GM12878 (cell line): ENCODE measurements around the gene COG4. TPM values are rescaled to one million over a fixed set of nuclear protein-coding genes. Genes with fewer than 3 reads are reported as not detected.
A peak's percentile ranks its signal among the peaks of the same experiment; 100 is the strongest.

Experiments
- ATAC-seq: fragments of 200-7000 bp; cut with Tn5 transposase; 3 replicates; pipeline ENCODE4 v1.9.1; 2020; ENCODE audit warnings: mild to moderate bottlenecking, moderate library complexity
- BruUV-seq: library from RNA; stranded (reverse); fragments of 400-500 nt; replicated peaks from 2 replicates; lab custom pipeline; 2021; lab: Mats Ljungman, UMichigan
- CTCF ChIA-PET: fragments of 300-600 bp; sonication (Branson Sonifier 250); formaldehyde crosslinking; extraction: SDS; loops from one replicate; lab custom pipeline; 2021; ENCODE audit warnings: inconsistent platforms; lab: Yijun Ruan, JAX
- POLR2A ChIA-PET: fragments of 350-600 bp; formaldehyde crosslinking; extraction: SDS; loops from one replicate; lab custom pipeline; 2021; ENCODE audit warnings: inconsistent platforms; lab: Charles Lee
- RAD21 ChIA-PET: fragments of 300-600 bp; sonication (Branson Sonifier 250); formaldehyde crosslinking; loops from one replicate; lab custom pipeline; 2023; ENCODE audit warnings: antibody characterized with exemption; ENCODE audit not compliant: unreplicated experiment; lab: Charles Lee
- SMC1A ChIA-PET: fragments of 300-600 bp; sonication (Branson Sonifier 250); formaldehyde crosslinking; loops from one replicate; lab custom pipeline; 2023; ENCODE audit not compliant: unreplicated experiment, uncharacterized antibody; lab: Charles Lee
- DNase-seq: peaks from one replicate; pipeline ENCODE4 v3.0.0-alpha.2; 2011; ENCODE audit warnings: low read depth, low spot score
- FAIRE-seq: peaks from 3 replicates; lab custom pipeline; 2011; peaks lifted over from hg19 to GRCh38; lab: Jason Lieb, UNC
- H2AFZ ChIP-seq: 2 replicates; pipeline ENCODE4 v1.6.0; 2011; ENCODE audit warnings: low read depth, low read length, control low read depth; ENCODE audit not compliant: control insufficient read depth
- H3K27ac ChIP-seq: 2 replicates; pipeline ENCODE4 v1.5.1; 2011; ENCODE audit warnings: control low read depth; ENCODE audit not compliant: control insufficient read depth, insufficient read depth
- H3K27me3 ChIP-seq, 2 experiments: replicated peaks in 1 of 2; 2 replicates each; pipeline versions ENCODE4 v1.6.0 to v1.6.1; 2011; ENCODE audit warnings: low read length in 1 of 2; ENCODE audit not compliant: control insufficient read depth in 2 of 2, insufficient read depth in 2 of 2
- H3K36me3 ChIP-seq, 2 experiments: 2 replicates each; pipeline ENCODE4 v1.5.1; 2011; ENCODE audit warnings: low read length in 1 of 2; ENCODE audit not compliant: control insufficient read depth in 2 of 2, insufficient read depth in 2 of 2
- H3K4me1 ChIP-seq: 2 replicates; pipeline ENCODE4 v1.6.1; 2011; ENCODE audit warnings: mild to moderate bottlenecking, low read length, moderate library complexity, mixed read lengths; ENCODE audit not compliant: control insufficient read depth, insufficient read depth
- H3K4me2 ChIP-seq: 2 replicates; pipeline ENCODE4 v1.6.0; 2011; ENCODE audit warnings: control low read depth; ENCODE audit not compliant: control insufficient read depth, insufficient read depth
- H3K4me3 ChIP-seq: fragments of 200-600 bp; sonication (generic); 2 replicates; pipeline ENCODE4 v1.5.1; 2016
- H3K79me2 ChIP-seq: 2 replicates; pipeline ENCODE4 v1.6.0; 2011; ENCODE audit warnings: low read length; ENCODE audit not compliant: control insufficient read depth, insufficient read depth
- H3K9ac ChIP-seq: 2 replicates; pipeline ENCODE4 v1.8.0; 2011; ENCODE audit warnings: low read length, control low read depth, mixed read lengths; ENCODE audit not compliant: control insufficient read depth, insufficient read depth
- H3K9me3 ChIP-seq: replicated peaks from 3 replicates; pipeline ENCODE4 v1.5.1; 2011; ENCODE audit warnings: mild to moderate bottlenecking, low read length; ENCODE audit not compliant: control insufficient read depth, insufficient read depth
- H4K20me1 ChIP-seq: 2 replicates; pipeline ENCODE4 v1.6.0; 2011; ENCODE audit not compliant: control insufficient read depth, insufficient read depth
- CBFB ChIP-seq: IDR thresholded peaks from 2 replicates; pipeline ENCODE4 v1.6.1; 2016; ENCODE audit warnings: antibody characterized with exemption, low read depth
- ELK1 ChIP-seq: IDR thresholded peaks from 2 replicates; pipeline ENCODE4 v1.6.1; 2012; ENCODE audit warnings: low read depth, low read length, improper control_type of control experiment
- EP300 ChIP-seq, 2 experiments: fragments of 150-350 bp in 1 of 2; IDR thresholded peaks; 2 replicates each; pipeline ENCODE4 v1.6.1; 2011 to 2012; ENCODE audit warnings: low read depth in 2 of 2, low read length in 2 of 2, borderline replicate concordance in 1 of 2, improper control_type of control experiment in 1 of 2, inconsistent platforms in 1 of 2; ENCODE audit not compliant: control insufficient read depth in 1 of 2
- IKZF2 ChIP-seq, 2 experiments: fragments of 450-650 bp; IDR thresholded peaks; 2 replicates each; pipeline ENCODE4 v1.6.1; 2017; ENCODE audit warnings: mild to moderate bottlenecking in 2 of 2, moderate library complexity in 2 of 2
- IRF3 ChIP-seq: fragments of 450-650 bp; IDR thresholded peaks from 2 replicates; pipeline ENCODE4 v1.6.1; 2014; ENCODE audit warnings: mild to moderate bottlenecking
- MLLT1 ChIP-seq: fragments of 450-650 bp; IDR thresholded peaks from 2 replicates; pipeline ENCODE4 v1.6.1; 2016; ENCODE audit warnings: mild to moderate bottlenecking
- NR2C1 ChIP-seq: fragments of 450-650 bp; IDR thresholded peaks from 2 replicates; pipeline ENCODE4 v1.6.1; 2017; ENCODE audit warnings: antibody characterized with exemption, mild to moderate bottlenecking, moderate library complexity
- RAD51 ChIP-seq: fragments of 450-650 bp; IDR thresholded peaks from 2 replicates; pipeline ENCODE4 v1.6.1; 2016; ENCODE audit warnings: moderate library complexity, mild to moderate bottlenecking, inconsistent platforms
- RFX5 ChIP-seq: IDR thresholded peaks from 2 replicates; pipeline ENCODE4 v1.6.1; 2011; ENCODE audit warnings: low read depth, low read length, improper control_type of control experiment
- RUNX3 ChIP-seq: IDR thresholded peaks from 2 replicates; pipeline ENCODE4 v1.6.1; 2012; ENCODE audit warnings: low read length, inconsistent platforms
- SIN3A ChIP-seq: IDR thresholded peaks from 2 replicates; pipeline ENCODE4 v1.6.1; 2012; ENCODE audit warnings: low read depth, low read length, improper control_type of control experiment
- SMARCA5 ChIP-seq: fragments of 450-650 bp; IDR thresholded peaks from 2 replicates; pipeline ENCODE4 v1.6.1; 2017; ENCODE audit warnings: mild to moderate bottlenecking
- SP1 ChIP-seq: IDR thresholded peaks from one replicate; pipeline ENCODE4 v1.6.1; 2011; ENCODE audit warnings: low read depth, low read length
- SREBF1 ChIP-seq: IDR thresholded peaks from 2 replicates; pipeline ENCODE4 v1.6.1; 2012; ENCODE audit warnings: mild to moderate bottlenecking, low read length
- SREBF2 ChIP-seq: IDR thresholded peaks from 2 replicates; pipeline ENCODE4 v1.6.1; 2012; ENCODE audit warnings: mild to moderate bottlenecking, low read length
- SUZ12 ChIP-seq: fragments of 200-600 bp; sonication (generic); IDR thresholded peaks from one replicate; pipeline ENCODE4 v1.6.1; 2018; ENCODE audit warnings: antibody characterized with exemption, mild to moderate bottlenecking; ENCODE audit not compliant: unreplicated experiment
- TBL1XR1 ChIP-seq: IDR thresholded peaks from 2 replicates; pipeline ENCODE4 v1.6.1; 2012; ENCODE audit warnings: low read depth, low read length, improper control_type of control experiment
- ZNF274 ChIP-seq: IDR thresholded peaks from one replicate; pipeline ENCODE4 v1.8.0; 2011; ENCODE audit not compliant: insufficient read length, insufficient read depth
- ZNF384 ChIP-seq: IDR thresholded peaks from 2 replicates; pipeline ENCODE4 v1.6.1; 2012; ENCODE audit warnings: low read depth, mild to moderate bottlenecking, low read length, improper control_type of control experiment, borderline replicate concordance
- ZNF622 ChIP-seq: fragments of 450-650 bp; IDR thresholded peaks from 2 replicates; pipeline ENCODE4 v1.6.1; 2017; ENCODE audit warnings: mild to moderate bottlenecking, inconsistent platforms
- ZZZ3 ChIP-seq: IDR thresholded peaks from 2 replicates; pipeline ENCODE4 v1.6.1; 2011; ENCODE audit warnings: low read depth; ENCODE audit not compliant: control insufficient read depth, insufficient read length
- WGBS: methylation state at CpG from one replicate; pipeline ENCODE4 v1.1.6; 2016; ENCODE audit warnings: low lambda C conversion rate; ENCODE audit not compliant: insufficient replicate concordance, insufficient coverage; ENCODE audit errors: missing lambda C conversion rate; 5-methylcytosine and 5-hydroxymethylcytosine counted together
- in situ Hi-C: fragments of 300-500 bp; cut with MboI; formaldehyde crosslinking; loops from 9 replicates; pipeline ENCODE4 v1.14.3; 2018; ENCODE audit warnings: mixed read lengths
- intact Hi-C: fragments of 100-400 bp; cut with micrococcal nuclease; formaldehyde crosslinking; loops from one replicate; pipeline ENCODE4 v1.14.2; 2022; ENCODE audit not compliant: unreplicated experiment
- polyA plus RNA-seq, 11 experiments: library from polyadenylated mRNA; depleted of rRNA in 4 of 11; unstranded in 6 of 11; stranded (reverse) in 5 of 11; fragments of >200 nt; fragmentation: Nextera tagmentation in 4 of 11; fragmentation: Illumina TruSeq in 1 of 11; extraction: Ambion mirVana in 4 of 11; extraction: Trizol in 1 of 11; gene quantifications; 1 replicate in 1 of 11; 2 replicates in 10 of 11; pipeline versions ENCODE4 v1.2.1 to v1.2.3, GENCODE V29; 2011 to 2016; ENCODE audit warnings: inconsistent platforms in 2 of 11, missing spikeins in 2 of 11, low read depth in 1 of 11
- total RNA-seq, 4 experiments: library from RNA; depleted of rRNA in 3 of 4; stranded (reverse); fragments of >200 nt in 3 of 4; fragmentation: Illumina TruSeq in 1 of 4; extraction: Trizol in 1 of 4; gene quantifications; 2 replicates each; pipeline versions ENCODE4 v1.2.1 to v1.2.3, GENCODE V29; 2013 to 2021

COG4 gene
- total and polyA plus RNA-seq, 10 of the 15 experiments (the other 5 are each of a cell fraction or from before 2014, with no cell fraction given) = 7.0 to 57.7 (median 33.0) TPM

GRCh38 chr16:70527315-70527996 is 4.1 kb upstream of the COG4 start (continued):
- TF ChIP-seq RUNX3 (peak; percentile 44; the same call in 1 of the 2 replicates), NR2C1 (no peak), ZNF384 (no peak), MLLT1 (peak; percentile 52; the same call in 1 of the 2 replicates), RAD51 (no peak), SMARCA5 (no peak), CBFB (no peak)

- Histone ChIP-seq H3K4me3 (peak overlapping the region; percentile 74), H3K9me3 (no peaks in the 10 kb centered on the region), H3K27me3 (no peaks in the 10 kb centered on the region), H3K79me2 (peaks cover 88% of the 10 kb centered on the region), H4K20me1 (peaks cover 8% of the 10 kb centered on the region; the same call in 1 of the 2 replicates), H3K9ac (peak overlapping the region; percentile 15), H3K36me3 (peaks cover 13 to 27% of the 10 kb centered on the region in 2 experiments), H3K27ac (no peak overlapping the region), H3K4me1 (peaks cover 7% of the 10 kb centered on the region), H3K4me2 (peak overlapping the region; percentile 86), H2AFZ (no peak overlapping the region)
- ATAC-seq (no peak), DNase-seq (no peak), FAIRE-seq (no peak)
- ChIA-PET POLR2A (interaction anchor here (0.6 to 2.4 kb wide), 2 partner anchors 50 to 67 kb away, joined by 5 to 10 read pairs; no protein-coding TSS in a partner anchor), CTCF (interaction anchor here (0.6 to 1.1 kb wide), 3 partner anchors 12 to 128 kb away, joined by 3 to 4 read pairs (median 3); no protein-coding TSS in a partner anchor), RAD21 (interaction anchor here (0.5 to 4.1 kb wide), 5 partner anchors 17 to 1402 kb away, joined by 3 to 25 read pairs (median 9); no protein-coding TSS in a partner anchor), SMC1A (interaction anchor here (0.6 to 4.7 kb wide), 6 partner anchors 12 to 94 kb away, joined by 3 to 22 read pairs (median 3); partner anchors contain the start of gene ST3GAL2)
- in situ Hi-C loops (no loop called here), intact Hi-C loops (no loop called here)
- 78% methylated on average over 6 of the region's 6 CpGs for WGBS
- no TSS peak for BruUV-seq
- no peak for TF ChIP-seq IRF3
- TF ChIP-seq RFX5 = no peak
- no peak for TF ChIP-seq ELK1
- TF ChIP-seq ZZZ3 = no peak
- TF ChIP-seq SP1 = no peak
- TF ChIP-seq SUZ12 = no peak
- no peak for TF ChIP-seq SIN3A
- TF ChIP-seq TBL1XR1 = no peak
- TF ChIP-seq IKZF2 (IDR thresholded peaks at IDR 0.05) = no peak
- no peak for TF ChIP-seq ZNF274
- no peak for TF ChIP-seq SREBF2
- TF ChIP-seq EP300 (IDR thresholded peaks at IDR 0.05; ENCODE audit: borderline replicate concordance in 1 of 2, control insufficient read depth in 1 of 2, low read depth in 2 of 2, low read length in 2 of 2) = no peak
- no peak for TF ChIP-seq SREBF1
- TF ChIP-seq ZNF622 = no peak
Observed at GRCh38 chr16:70526403-70526802, 3.0 kb upstream of the COG4 start.
